Stimulated activated CD4-positive, alpha-beta T cell treated with anti-CD3 and anti-CD28 coated beads, Interleukin-15, amount 100 ng/mL, for 1 hour (primary cell): ENCODE results near the gene TPRX2.
"Not testable (repeated sequence)": the region's sequence is repeated elsewhere in the genome, so short reads cannot be mapped to it uniquely, and the experiment has no call there.

Experiments
- DNase-seq, 2 donors: peaks; one replicate each; pipeline ENCODE4 v3.0.0-alpha.2; 2020; ENCODE audit warnings: low read depth in 1 of 2, low spot score in 1 of 2

TPRX2 gene

GRCh38 chr19:47860602-47861297 lies 1.7 kb downstream of the TPRX2 start:
- no peak for DNase-seq

DNA sequence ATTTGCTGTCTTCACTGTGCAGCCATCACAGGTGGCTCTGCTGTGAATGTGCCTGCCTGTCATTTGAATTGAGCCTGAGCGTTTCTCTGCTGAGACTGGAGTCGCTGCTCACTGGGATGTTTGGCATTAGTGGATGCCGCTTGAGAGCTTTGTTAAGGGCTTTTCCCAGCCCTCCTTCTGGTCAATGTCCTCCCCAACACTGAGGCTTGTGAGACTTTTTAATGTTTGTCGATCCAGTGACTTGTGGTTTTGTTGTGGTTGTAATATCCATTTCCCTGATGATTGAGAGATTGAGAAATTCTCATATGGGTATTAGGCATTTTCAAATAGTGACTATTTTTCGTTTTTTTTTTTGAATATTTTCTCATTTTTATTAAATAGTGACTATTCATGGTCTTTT lies 2.6 kb downstream of the TPRX2 start:
- DNase-seq = no peak

GRCh38 chr19:47863514-47863936 lies 4.5 kb downstream of the TPRX2 start:
- DNase-seq = peak; percentile 74 to 82

DNA sequence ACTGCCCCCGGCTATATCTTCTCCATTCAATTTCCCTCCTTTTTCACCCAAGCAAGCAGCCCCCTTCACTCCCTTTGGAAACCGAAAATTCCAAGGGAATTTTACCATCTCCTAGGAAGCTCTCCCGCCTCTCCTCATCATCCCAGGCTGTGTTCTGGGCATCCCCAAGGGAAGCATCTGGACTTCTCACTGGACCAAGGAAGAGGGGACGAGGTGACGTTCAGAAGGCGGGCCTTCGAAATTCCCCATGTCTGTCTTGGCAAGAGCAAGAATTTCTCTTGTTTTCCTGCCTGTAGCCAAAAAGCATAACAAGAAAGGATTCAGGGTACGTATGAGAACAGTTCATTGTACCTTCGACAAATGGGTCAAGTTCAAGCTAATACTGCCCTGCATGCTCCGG lies 6.1 kb downstream of the TPRX2 start:
- DNase-seq = no peak

DNA sequence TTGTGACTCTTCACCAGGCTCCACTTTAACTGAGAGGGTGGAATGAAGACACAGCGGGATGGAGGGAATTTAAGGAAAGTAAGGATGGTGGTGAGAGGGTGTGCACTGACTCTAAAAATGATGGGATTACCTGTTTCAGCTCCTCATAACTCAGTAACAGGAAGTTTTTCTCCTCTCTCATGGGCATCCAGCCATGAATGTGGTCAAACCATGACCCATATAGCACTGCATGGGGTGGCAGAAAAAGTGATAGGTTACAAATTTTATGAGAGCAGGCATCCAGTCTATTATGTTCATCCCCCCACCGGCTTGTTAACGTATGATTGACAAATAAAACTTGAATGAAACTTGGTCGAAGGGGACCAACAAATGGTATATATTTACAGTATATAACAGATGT lies 19.9 kb downstream of the TPRX2 start:
- DNase-seq = no peak

GRCh38 chr19:47879385-47879784 lies 20.4 kb downstream of the TPRX2 start:
- DNase-seq = not testable (repeated sequence)

DNA sequence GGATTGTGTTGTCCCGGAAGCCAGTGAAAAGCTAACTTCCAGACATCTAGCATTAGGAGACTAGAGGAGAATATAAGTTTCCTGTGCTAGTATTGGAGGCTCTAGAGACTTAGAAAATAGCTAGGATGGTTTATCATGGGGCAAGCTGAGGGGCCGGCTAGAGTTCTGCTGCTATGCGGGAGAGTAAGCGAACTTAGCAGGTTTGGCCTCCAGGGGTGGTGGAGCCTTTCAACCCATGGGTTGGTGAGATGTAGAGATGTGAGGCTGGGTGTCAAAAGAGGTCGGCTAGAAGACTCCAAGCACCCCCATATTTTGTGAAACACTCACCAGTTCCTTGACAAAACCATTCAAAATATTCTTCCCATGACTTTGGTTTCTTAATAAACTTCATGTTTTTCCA lies 22.7 kb downstream of the TPRX2 start:
- no peak for DNase-seq

DNA sequence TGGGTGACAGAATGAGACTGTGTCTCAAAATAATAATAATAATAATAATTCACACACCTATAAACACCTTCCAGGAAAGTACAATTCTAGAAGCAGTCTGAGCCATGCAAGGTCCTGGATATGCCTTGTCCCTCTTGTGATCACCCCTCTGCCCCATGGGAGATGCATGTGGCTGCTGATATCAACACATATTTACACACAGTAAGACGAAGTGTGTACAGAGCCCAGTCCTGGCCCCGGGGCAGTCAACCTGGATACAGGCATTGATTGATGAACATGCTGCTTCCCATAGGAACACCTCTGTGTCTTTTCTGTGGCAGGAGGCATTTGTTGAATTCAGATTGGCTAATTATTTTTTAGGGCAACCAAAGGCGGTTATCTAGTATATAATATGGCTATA lies 23.9 kb downstream of the TPRX2 start:
- DNase-seq = no peak

DNA sequence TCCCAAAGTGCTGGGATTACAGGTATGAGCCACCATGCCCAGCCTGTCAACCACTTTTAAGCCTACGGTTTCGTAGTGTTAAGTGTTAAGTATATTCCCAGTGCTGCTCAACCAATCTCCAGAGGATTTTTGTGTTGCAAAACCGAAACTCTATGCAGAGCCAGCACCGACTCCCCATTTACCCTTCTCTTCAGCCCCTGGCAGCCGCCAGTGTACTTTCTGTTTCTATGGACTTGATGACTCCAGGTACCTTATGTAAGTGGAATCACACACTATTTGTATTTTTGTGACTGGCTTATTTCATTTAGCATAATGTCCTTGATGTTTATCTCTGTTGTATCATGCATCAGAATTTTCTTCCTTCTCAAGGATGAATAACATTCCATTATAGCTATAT lies 26.0 kb downstream of the TPRX2 start:
- no peak for DNase-seq

DNA sequence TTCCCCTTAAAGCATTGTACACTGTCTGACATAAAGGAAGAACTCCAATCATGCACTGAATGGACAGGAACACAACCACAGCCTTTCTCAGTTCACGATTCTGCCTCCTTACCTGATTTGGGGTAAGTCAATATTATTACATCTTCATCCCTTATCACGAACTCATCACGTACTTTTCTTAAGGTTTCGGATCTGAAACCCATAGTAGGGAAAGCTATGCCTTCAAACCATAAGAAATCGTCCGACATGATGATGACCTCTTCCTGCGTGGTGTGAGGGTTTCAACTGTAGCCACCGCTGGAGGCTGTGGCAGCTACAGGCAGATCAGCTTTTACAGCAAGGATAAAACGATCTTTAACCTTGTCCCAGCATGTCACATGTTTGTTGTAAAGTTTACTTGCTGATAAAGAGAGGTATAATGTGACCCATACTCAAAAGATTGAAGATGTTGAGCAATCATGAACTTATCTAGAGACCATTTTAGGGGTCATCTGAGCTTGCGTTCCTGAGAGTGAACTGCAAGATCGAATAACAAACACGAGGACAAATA lies 27.1 kb downstream of the TPRX2 start, which contains the start of gene SULT2A1:
SULT2A1 (minus strand) TSS at position 306 of the 550 bp plus-strand sequence; CDS start at position 248, 58 bp downstream.
- DNase-seq = no peak

DNA sequence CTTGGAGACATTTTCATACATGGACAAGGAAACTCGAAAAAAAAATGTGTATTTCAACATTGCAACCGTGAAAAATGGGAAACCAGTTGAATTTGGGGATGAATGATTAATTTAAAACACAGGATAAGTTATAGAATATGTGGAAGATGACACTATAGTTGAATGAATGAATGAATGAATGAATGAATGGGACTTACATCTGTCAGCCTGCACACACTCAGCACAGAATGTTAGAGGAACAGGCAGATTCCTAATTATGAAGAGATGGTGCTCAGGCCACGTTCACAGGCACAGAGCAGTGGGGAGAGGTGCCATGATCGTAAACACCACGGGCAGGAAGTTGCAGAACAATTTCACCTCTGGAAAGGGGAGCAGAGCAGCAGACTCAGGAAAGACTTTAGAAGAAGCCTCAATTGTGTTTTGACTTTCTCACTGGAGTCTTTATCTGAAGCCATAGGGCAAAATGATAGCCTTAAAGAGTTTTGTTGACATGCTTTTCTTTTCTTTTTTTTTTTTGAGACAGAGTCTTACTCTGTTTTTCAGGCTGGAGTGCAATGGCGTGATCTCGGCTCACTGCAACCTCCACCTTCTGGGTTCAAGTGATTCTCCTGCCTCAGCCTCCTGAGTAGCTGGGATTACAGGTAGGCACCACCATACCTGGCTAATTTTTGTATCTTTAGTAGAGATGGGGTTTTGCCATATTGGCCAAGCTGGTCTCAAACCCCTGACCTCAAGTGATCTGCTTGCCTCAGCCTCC lies 32.0 kb downstream of the TPRX2 start:
- DNase-seq = no peak

GRCh38 chr19:47891622-47891922 lies 32.5 kb downstream of the TPRX2 start:
- DNase-seq = no peak

DNA sequence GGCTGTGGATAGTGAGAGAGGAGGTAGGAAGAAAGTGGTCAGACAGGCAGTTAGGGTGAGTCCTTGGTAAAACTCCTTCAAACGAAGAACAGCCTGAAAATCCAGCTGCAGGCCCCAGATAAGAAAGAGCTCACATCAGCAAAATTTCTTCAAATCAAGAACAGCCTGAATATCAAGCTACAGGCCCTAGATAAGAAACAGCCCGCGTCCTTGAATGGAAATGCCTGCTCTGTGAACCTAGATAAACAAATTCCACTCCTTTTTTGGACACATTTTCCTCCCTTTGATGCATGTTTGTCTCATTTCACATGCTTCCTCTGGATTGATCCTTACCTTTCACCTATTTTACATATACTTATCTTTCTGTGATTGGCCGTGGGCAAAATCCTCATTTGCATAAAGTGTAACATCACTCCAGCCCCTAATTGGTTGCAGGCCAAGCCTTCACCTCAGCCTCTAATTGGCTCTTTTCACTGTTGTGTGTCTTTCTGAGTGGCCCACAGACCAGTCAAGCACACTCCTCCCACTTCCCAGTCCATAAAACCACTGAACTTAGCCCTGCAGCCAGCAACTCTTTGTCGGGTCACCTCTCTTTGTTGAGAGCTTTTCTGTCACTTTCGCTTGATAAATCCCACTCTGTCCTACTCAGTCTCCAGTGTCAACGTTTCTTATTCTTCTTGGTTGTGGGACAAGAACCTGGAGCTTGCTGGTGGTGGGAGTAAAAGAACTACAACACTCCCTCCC lies 33.1 kb downstream of the TPRX2 start:
- DNase-seq = no peak

GRCh38 chr19:47895165-47895782 lies 36.2 kb downstream of the TPRX2 start:
- no peak for DNase-seq

DNA sequence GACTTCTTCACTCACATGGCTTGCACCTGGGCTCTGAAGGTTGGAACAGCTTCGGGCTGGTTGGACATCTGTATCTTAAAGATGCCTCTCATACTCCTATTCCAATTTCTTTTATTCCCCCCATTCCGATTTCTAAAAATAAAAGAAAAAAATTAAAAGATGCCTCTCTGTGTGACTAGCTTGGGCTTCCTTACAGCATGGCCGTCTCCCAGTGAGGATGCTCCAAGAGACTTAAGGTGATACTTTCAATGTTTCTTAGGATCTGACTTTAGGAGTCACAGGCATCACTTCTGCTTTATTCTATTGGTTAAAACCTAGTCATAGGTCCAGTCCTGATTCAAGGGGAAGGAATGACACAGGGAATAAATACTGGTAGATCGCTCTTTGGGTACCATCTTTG lies 37.0 kb downstream of the TPRX2 start:
- DNase-seq = no peak

- no peak for DNase-seq
Measured at GRCh38 chr19:47896773-47897172, 37.7 kb downstream of the TPRX2 start.

DNA sequence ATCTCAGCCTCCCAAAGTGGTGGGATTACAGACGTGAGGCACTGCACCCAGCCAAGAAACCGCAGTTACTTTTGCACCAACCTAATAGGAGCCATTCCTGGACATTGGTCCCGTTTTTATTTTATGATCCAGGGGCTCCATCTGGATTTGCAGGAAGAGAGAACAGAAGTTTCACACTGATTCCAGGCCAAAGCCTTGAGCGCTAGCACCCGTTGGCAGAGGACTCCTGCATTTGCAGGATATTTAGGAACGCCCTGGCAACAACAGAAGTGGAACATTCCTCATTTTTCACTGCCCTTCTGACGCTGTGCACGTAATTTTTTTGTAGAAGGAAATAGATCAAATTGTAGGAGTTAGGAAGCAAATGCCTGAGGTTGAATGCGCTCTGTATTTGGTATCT lies 38.8 kb downstream of the TPRX2 start:
- DNase-seq = no peak

- DNase-seq = no peak
Measured at GRCh38 chr19:47899335-47899734, 40.3 kb downstream of the TPRX2 start.

GRCh38 chr19:47901370-47901769 lies 42.3 kb downstream of the TPRX2 start:
- DNase-seq = no peak

DNA sequence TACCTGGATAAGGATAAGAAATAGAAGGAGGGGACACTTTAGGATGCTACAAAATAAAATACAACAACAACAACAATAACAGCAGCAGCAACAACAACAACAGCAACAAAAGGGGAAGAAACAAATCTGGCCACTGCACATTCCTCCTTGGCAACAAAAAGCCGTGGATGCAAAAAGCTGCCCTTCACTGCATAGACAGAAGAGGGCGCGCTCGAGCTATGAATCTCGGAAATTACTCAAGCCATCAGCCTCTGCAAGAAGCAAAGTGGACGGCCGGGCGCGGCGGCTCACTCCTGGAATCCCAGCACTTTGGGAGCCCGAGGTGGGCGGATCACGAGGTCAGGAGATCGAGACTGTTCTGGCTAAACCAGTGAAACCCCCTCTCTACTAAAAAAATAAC lies 50.3 kb downstream of the TPRX2 start:
- DNase-seq = peak; percentile 31 to 48

GRCh38 chr19:47910191-47910590 lies 51.2 kb downstream of the TPRX2 start:
- DNase-seq = not testable (repeated sequence)
